RWPE1 (cell line): ENCODE data around the gene PKD1L1.

Source experiments
- CTCF ChIA-PET: fragments of 350-600 bp; sonication (Branson Sonifier 250); formaldehyde crosslinking; extraction: SDS; loops from one replicate; lab custom pipeline; 2021; lab: Yijun Ruan, JAX
- POLR2A ChIA-PET: fragments of 400-600 bp; formaldehyde crosslinking; extraction: SDS; loops from one replicate; lab custom pipeline; 2020; ENCODE audit warnings: antibody characterized with exemption; ENCODE audit not compliant: low non-redundant PET; lab: Yijun Ruan, JAX
- DNase-seq: peaks from one replicate; pipeline ENCODE4 v3.0.0; 2012; ENCODE audit warnings: low spot score
- H3K27ac ChIP-seq: fragments of 450-650 bp; 2 replicates; pipeline ENCODE4 v1.5.1; 2017
- TF ChIP-seq, protein P1 (sequence below): fragments of 450-650 bp; conservative IDR thresholded peaks from 2 replicates; pipeline ENCODE4 v1.5.1; 2017; ENCODE audit warnings: low read depth, mild to moderate bottlenecking

Gene PKD1L1

DNA sequence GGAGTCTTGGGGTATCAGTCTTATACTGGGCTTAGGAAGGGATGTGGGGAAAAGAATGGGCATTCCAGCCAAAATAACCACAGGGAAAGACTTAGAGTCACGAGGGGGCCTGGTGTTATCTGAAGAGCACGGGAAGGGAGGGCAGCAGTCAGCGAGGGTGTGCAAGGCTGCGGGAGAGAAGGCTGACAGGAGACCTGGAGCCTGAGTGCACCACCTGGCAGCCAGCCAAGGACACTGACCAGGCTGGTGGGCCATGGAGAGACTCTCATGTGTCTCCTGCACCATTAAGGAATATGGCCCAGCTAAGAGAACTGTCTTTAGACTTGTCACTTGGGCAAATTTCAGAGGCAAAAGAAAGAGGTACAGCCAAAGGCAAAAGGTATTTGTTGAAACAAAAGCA, 69.6 kb downstream of the PKD1L1 start:
- POLR2A ChIA-PET = no interaction called here
- CTCF ChIA-PET = no interaction called here
- no peak for DNase-seq
- H3K27ac ChIP-seq = no peak overlapping the region
- TF ChIP-seq, protein P1, sequence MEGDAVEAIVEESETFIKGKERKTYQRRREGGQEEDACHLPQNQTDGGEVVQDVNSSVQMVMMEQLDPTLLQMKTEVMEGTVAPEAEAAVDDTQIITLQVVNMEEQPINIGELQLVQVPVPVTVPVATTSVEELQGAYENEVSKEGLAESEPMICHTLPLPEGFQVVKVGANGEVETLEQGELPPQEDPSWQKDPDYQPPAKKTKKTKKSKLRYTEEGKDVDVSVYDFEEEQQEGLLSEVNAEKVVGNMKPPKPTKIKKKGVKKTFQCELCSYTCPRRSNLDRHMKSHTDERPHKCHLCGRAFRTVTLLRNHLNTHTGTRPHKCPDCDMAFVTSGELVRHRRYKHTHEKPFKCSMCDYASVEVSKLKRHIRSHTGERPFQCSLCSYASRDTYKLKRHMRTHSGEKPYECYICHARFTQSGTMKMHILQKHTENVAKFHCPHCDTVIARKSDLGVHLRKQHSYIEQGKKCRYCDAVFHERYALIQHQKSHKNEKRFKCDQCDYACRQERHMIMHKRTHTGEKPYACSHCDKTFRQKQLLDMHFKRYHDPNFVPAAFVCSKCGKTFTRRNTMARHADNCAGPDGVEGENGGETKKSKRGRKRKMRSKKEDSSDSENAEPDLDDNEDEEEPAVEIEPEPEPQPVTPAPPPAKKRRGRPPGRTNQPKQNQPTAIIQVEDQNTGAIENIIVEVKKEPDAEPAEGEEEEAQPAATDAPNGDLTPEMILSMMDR = no peak

DNA sequence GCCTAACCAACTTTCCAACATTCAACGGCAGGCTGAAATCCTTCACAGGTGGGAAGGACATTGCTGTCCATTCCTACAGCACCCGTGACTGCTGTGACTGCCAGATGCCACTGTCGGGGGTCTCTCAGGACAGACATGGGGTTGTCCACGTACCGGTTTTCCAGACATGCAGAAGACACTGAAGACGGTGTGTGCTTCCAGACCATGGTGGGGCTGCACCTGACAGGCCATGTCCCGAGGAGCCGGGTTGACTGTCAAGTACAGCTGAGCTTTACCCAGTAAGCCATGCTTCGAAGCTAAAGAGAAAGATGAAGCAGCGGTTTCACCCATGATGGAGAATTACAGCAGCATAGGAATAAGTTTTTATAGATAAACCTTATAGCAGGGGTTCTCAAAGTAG, 70.9 kb downstream of the PKD1L1 start:
- no peak overlapping the region for H3K27ac ChIP-seq
- TF ChIP-seq, protein P1 = no peak
- CTCF ChIA-PET = interaction anchor here (0.6 to 0.7 kb wide), 3 partner anchors 17 to 254 kb away, joined by 3 to 4 read pairs (median 3); no protein-coding TSS in a partner anchor
- DNase-seq = no peak
- POLR2A ChIA-PET = interaction anchor here (0.6 kb wide), 1 partner anchor 11 kb away, joined by 3 read pairs; no protein-coding TSS in a partner anchor

DNA sequence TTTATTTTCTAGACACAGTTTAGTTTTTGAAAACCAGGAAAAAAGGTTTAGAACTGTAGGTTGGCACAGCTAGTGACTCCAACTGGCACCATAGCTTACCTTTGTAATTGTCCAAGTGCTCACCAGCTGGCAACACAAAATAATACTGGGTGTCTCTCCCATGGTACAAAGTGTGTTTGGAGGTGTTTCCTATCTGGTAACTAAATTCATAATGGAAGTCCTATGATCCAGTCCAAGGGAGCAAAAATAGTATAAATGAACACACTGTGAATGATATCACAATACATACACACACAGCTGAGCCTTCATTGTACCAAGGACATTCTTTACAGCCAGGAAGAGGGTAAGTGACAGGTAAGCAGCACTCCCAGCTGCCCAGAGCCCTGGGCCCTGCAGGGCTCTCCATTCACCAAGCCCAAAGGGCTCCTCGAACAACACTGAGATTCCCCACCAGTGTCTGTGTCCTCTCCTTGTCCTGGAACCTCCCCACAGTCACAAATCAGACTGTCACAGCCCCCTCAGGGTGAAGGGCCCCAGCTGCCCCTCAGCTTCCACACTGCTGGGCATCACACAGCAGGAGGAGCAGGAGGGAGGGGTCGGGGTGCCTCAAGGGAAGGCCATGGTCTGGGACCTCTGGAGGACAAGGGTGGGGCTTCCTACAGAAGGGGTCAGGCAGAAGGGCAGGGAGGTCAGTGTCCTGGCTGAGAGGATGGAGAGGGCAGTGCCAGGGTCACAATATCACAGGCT, 72.1 kb downstream of the PKD1L1 start:
- ChIA-PET CTCF (interaction anchor here (1.0 kb wide), 1 partner anchor 234 kb away, joined by 4 read pairs; no protein-coding TSS in a partner anchor), POLR2A (no interaction called here)
- TF ChIP-seq, protein P1 = no peak
- no peak for DNase-seq
- no peak overlapping the region for H3K27ac ChIP-seq

DNA sequence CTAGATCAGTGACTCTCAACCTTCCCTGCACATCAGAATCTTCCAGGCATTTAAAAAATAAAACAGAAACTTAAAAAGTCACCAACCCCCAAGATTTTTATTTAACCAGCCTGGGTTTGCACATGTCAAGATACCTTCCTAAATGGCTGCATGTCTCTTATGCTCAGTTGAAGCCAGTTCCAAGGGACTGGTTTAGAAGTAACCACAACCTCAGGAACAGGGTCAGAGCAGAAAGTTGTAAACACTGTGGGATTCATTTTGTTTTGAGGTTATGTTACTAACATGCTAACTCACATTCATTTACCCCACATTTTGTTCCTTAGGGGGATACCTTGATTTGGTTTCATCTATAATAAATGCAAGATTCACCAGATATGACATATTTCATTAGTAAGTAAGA, 72.9 kb downstream of the PKD1L1 start:
- ChIA-PET POLR2A (no interaction called here), CTCF (no interaction called here)
- no peak overlapping the region for H3K27ac ChIP-seq
- DNase-seq = no peak
- TF ChIP-seq, protein P1 = no peak

DNA sequence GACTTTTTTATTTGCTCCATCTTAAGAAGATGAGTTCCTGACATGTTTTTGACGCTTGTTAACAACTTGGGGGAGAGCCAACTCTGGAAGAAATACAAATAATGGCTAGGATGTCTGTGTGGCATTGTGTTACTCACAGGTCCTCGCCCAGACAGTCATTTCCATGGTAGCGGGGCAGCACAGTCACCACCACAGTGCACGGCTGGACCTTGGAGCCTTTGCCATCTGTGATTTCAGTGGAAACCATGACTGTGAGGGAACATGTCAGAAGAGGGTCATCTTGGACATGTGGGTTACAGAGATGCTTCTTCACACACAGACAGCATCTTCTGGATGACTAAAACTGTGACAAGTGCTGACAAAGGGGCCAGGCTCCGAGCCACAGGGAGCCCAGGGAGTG, 74.5 kb downstream of the PKD1L1 start:
- no peak for DNase-seq
- no peak overlapping the region for H3K27ac ChIP-seq
- ChIA-PET POLR2A (no interaction called here), CTCF (no interaction called here)
- TF ChIP-seq, protein P1 = no peak

DNA sequence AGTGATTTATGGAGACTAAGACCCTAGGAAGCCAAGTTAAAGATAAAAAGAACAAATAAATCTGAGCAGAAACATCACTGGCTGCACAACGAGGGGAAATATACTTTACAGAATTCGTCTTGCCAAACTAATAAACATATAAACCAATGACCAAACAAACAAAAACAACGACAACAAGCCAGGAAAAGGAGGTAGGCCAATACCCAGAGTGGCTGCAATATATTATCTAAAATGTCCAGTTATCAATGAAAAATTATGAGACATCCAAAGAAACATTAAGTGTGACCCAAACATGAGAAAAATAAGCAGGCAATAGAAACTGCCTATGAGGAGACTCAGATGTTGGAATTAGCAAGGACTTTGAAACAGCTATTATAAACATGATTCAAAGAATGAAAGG, 81.0 kb downstream of the PKD1L1 start:
- no peak for DNase-seq
- TF ChIP-seq, protein P1 = no peak
- H3K27ac ChIP-seq = no peak overlapping the region
- CTCF ChIA-PET = no interaction called here
- POLR2A ChIA-PET = no interaction called here
